ENCODE results near the gene LMO1. TPM values are rescaled to one million over a fixed set of nuclear protein-coding genes. Genes with fewer than 3 reads are reported as not detected.

LMO1 gene
- total and polyA plus RNA-seq, 10 of the 15 experiments (the other 5 are each of a cell fraction or from before 2014, with no cell fraction given): not detected

- no peak for TF ChIP-seq ATF2 (IDR thresholded peaks at IDR 0.05; ENCODE audit: low read length)
- no peak for TF ChIP-seq TAF1 (IDR thresholded peaks at IDR 0.05; ENCODE audit: borderline replicate concordance, low read depth, low read length)
- no peak for TF ChIP-seq CREM (IDR thresholded peaks at IDR 0.05; ENCODE audit: low read depth)
- TF ChIP-seq NR2C1 (IDR thresholded peaks at IDR 0.05): no peak
- TF ChIP-seq, protein P1, sequence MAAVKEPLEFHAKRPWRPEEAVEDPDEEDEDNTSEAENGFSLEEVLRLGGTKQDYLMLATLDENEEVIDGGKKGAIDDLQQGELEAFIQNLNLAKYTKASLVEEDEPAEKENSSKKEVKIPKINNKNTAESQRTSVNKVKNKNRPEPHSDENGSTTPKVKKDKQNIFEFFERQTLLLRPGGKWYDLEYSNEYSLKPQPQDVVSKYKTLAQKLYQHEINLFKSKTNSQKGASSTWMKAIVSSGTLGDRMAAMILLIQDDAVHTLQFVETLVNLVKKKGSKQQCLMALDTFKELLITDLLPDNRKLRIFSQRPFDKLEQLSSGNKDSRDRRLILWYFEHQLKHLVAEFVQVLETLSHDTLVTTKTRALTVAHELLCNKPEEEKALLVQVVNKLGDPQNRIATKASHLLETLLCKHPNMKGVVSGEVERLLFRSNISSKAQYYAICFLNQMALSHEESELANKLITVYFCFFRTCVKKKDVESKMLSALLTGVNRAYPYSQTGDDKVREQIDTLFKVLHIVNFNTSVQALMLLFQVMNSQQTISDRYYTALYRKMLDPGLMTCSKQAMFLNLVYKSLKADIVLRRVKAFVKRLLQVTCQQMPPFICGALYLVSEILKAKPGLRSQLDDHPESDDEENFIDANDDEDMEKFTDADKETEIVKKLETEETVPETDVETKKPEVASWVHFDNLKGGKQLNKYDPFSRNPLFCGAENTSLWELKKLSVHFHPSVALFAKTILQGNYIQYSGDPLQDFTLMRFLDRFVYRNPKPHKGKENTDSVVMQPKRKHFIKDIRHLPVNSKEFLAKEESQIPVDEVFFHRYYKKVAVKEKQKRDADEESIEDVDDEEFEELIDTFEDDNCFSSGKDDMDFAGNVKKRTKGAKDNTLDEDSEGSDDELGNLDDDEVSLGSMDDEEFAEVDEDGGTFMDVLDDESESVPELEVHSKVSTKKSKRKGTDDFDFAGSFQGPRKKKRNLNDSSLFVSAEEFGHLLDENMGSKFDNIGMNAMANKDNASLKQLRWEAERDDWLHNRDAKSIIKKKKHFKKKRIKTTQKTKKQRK (IDR thresholded peaks at IDR 0.05; ENCODE audit: low read depth, low read length): no peak
- TF ChIP-seq BRCA1 (IDR thresholded peaks at IDR 0.05; ENCODE audit: low read depth, low read length): no peak
Observed at GRCh38 chr11:8288166-8288772, 24.6 kb upstream of the LMO1 start (continued).

GRCh38 chr11:8287703-8288102 is 24.0 kb upstream of the LMO1 start:
- intact Hi-C loops (cut with micrococcal nuclease; ENCODE audit: unreplicated experiment) (no loop called here), in situ Hi-C loops (cut with MboI) (no loop called here)
- H2AFZ ChIP-seq (ENCODE audit: control insufficient read depth, low read depth, low read length): no peak overlapping the region
- no peaks in the 10 kb centered on the region for H3K36me3 ChIP-seq (ENCODE audit: control insufficient read depth in 2 of 2, insufficient read depth in 2 of 2, low read length in 1 of 2)
- ChIA-PET RAD21 (ENCODE audit: unreplicated experiment) (no interaction called here), POLR2A (no interaction called here), SMC1A (ENCODE audit: uncharacterized antibody, unreplicated experiment) (interaction anchor here (0.8 to 1.1 kb wide), 2 partner anchors 9 to 254 kb away, joined by 3 read pairs; no protein-coding TSS in a partner anchor), CTCF (no interaction called here)
- no peaks in the 10 kb centered on the region for H3K9me3 ChIP-seq (replicated peaks; ENCODE audit: control insufficient read depth, insufficient read depth, low read length)
- ATAC-seq (no peak), FAIRE-seq (no peak), DNase-seq (ENCODE audit: low read depth, low spot score) (no peak)
- H3K4me1 ChIP-seq (ENCODE audit: control insufficient read depth, insufficient read depth, low read length): no peaks in the 10 kb centered on the region
- H4K20me1 ChIP-seq (ENCODE audit: control insufficient read depth, insufficient read depth): no peaks in the 10 kb centered on the region; the same call in 1 of the 2 replicates
- BruUV-seq (replicated peaks): no TSS peak
- H3K9ac ChIP-seq (ENCODE audit: control insufficient read depth, insufficient read depth, low read length): no peak overlapping the region
- H3K27me3 ChIP-seq (replicated peaks in 1 of 2; ENCODE audit: control insufficient read depth in 2 of 2, insufficient read depth in 2 of 2, low read length in 1 of 2): peaks cover 0 to 1% of the 10 kb centered on the region in 2 experiments; a peak in 2 of 4 replicates
- H3K4me3 ChIP-seq: no peak overlapping the region
- H3K4me2 ChIP-seq (ENCODE audit: control insufficient read depth, insufficient read depth): no peak overlapping the region
- H3K27ac ChIP-seq (ENCODE audit: control insufficient read depth, insufficient read depth): no peak overlapping the region
- H3K79me2 ChIP-seq (ENCODE audit: control insufficient read depth, insufficient read depth, low read length): no peaks in the 10 kb centered on the region
- TF ChIP-seq HSF1 (IDR thresholded peaks at IDR 0.05; ENCODE audit: low read depth, low read length) (no peak), GABPA (IDR thresholded peaks at IDR 0.05; ENCODE audit: low read depth) (no peak), SMARCA5 (IDR thresholded peaks at IDR 0.05) (no peak), KAT2A (conservative IDR thresholded peaks at IDR 0.05; ENCODE audit: control insufficient read depth, low read depth, low read length) (no peak), TAF1 (IDR thresholded peaks at IDR 0.05; ENCODE audit: borderline replicate concordance, low read depth, low read length) (no peak), BACH1 (IDR thresholded peaks at IDR 0.05; ENCODE audit: borderline replicate concordance) (no peak), CEBPB (IDR thresholded peaks at IDR 0.05; ENCODE audit: borderline replicate concordance in 1 of 2, low read depth in 2 of 2, low read length in 2 of 2) (no peak), CREM (IDR thresholded peaks at IDR 0.05; ENCODE audit: low read depth) (no peak)
- TF ChIP-seq, protein P2, sequence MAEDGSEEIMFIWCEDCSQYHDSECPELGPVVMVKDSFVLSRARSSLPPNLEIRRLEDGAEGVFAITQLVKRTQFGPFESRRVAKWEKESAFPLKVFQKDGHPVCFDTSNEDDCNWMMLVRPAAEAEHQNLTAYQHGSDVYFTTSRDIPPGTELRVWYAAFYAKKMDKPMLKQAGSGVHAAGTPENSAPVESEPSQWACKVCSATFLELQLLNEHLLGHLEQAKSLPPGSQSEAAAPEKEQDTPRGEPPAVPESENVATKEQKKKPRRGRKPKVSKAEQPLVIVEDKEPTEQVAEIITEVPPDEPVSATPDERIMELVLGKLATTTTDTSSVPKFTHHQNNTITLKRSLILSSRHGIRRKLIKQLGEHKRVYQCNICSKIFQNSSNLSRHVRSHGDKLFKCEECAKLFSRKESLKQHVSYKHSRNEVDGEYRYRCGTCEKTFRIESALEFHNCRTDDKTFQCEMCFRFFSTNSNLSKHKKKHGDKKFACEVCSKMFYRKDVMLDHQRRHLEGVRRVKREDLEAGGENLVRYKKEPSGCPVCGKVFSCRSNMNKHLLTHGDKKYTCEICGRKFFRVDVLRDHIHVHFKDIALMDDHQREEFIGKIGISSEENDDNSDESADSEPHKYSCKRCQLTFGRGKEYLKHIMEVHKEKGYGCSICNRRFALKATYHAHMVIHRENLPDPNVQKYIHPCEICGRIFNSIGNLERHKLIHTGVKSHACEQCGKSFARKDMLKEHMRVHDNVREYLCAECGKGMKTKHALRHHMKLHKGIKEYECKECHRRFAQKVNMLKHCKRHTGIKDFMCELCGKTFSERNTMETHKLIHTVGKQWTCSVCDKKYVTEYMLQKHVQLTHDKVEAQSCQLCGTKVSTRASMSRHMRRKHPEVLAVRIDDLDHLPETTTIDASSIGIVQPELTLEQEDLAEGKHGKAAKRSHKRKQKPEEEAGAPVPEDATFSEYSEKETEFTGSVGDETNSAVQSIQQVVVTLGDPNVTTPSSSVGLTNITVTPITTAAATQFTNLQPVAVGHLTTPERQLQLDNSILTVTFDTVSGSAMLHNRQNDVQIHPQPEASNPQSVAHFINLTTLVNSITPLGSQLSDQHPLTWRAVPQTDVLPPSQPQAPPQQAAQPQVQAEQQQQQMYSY (CRISPR knock-in tag; IDR thresholded peaks at IDR 0.05): no peak

Measured in GM12878 (cell line).